ENCODE measurements around the gene FMO2. TPM values are rescaled to one million over a fixed set of nuclear protein-coding genes. Genes with fewer than 3 reads are reported as not detected.

FMO2 gene
- total and polyA plus RNA-seq, 2 of the 8 experiments (the other 6 are each of a cell fraction or from before 2014, with no cell fraction given), result not detected

- Histone ChIP-seq H3K4me3 (ENCODE audit: extremely low read depth in 1 of 4, insufficient read depth in 2 of 4, low read depth in 3 of 4, low read length in 4 of 4) (no peak overlapping the region), H3K79me2 (ENCODE audit: control insufficient read depth in 1 of 2, insufficient read depth in 2 of 2, low read length in 2 of 2) (no peaks in the 10 kb centered on the region), H2BK12ac (ENCODE audit: low read depth, low read length) (no peak overlapping the region), H4K91ac (replicated peaks; ENCODE audit: insufficient read length, low read length) (no peak overlapping the region), H3K9me3 (ENCODE audit: insufficient read depth in 2 of 2, low read depth in 1 of 2, low read length in 1 of 2) (no peaks in the 10 kb centered on the region), H2AK5ac (ENCODE audit: low read depth, low read length) (no peak overlapping the region), H4K8ac (ENCODE audit: extremely low read depth, insufficient read depth, low read length) (no peak overlapping the region), H3K4ac (replicated peaks; ENCODE audit: insufficient read length, low read depth, low read length) (no peak overlapping the region), H3K14ac (ENCODE audit: insufficient read length) (no peak overlapping the region), H3K56ac (replicated peaks; ENCODE audit: insufficient read length, low read depth, low read length) (no peak overlapping the region), H3K27ac (ENCODE audit: low read depth, low read length) (no peak overlapping the region), H3K36me3 (ENCODE audit: control insufficient read depth in 2 of 4, insufficient read depth in 4 of 4, low read length in 3 of 4) (no peaks in the 10 kb centered on the region), H3K23me2 (ENCODE audit: low read depth, low read length) (no peaks in the 10 kb centered on the region), H2BK15ac (ENCODE audit: low read length) (no peak overlapping the region), H3K23ac (ENCODE audit: insufficient read length) (no peak overlapping the region), H4K5ac (ENCODE audit: insufficient read length, low read depth, low read length) (no peak overlapping the region), H3K4me2 (ENCODE audit: insufficient read depth in 1 of 2, low read depth in 2 of 2, low read length in 2 of 2) (no peak overlapping the region), H2BK5ac (ENCODE audit: low read depth, low read length) (no peak overlapping the region), H3K27me3 (replicated peaks in 1 of 4; ENCODE audit: control insufficient read depth in 3 of 4, extremely low read depth in 1 of 4, insufficient read depth in 3 of 4, low read length in 3 of 4) (no peaks in the 10 kb centered on the region), H3K18ac (ENCODE audit: extremely low read depth, low read length) (no peak overlapping the region), H2BK20ac (ENCODE audit: low read length) (no peak overlapping the region), H3K79me1 (ENCODE audit: low read depth, low read length) (no peaks in the 10 kb centered on the region), H2AFZ (ENCODE audit: low read length) (no peak overlapping the region), H2BK120ac (replicated peaks; ENCODE audit: low read depth, low read length) (no peak overlapping the region), H4K20me1 (replicated peaks in 1 of 2; ENCODE audit: control insufficient read depth in 1 of 2, insufficient read depth in 2 of 2, low read length in 2 of 2) (no peaks in the 10 kb centered on the region), H3K9ac (replicated peaks in 1 of 4; ENCODE audit: extremely low read depth in 1 of 4, low read depth in 3 of 4, low read length in 3 of 4) (no peak overlapping the region), H3K4me1 (replicated peaks in 1 of 4; ENCODE audit: control insufficient read depth in 3 of 4, insufficient read depth in 4 of 4, low read length in 3 of 4) (peaks cover 0 to 6% (median 0%) of the 10 kb centered on the region in 4 experiments; a peak in 1 of 7 replicates)
- DNase-seq (ENCODE audit: low read depth in 1 of 2, low spot score in 2 of 2) (no peak), FAIRE-seq (no peak)
- ChIA-PET POLR2A (ENCODE audit: partially characterized antibody) (no interaction called here), CTCF (ENCODE audit: partially characterized antibody) (interaction anchor here (0.5 to 1.7 kb wide), 3 partner anchors 13 to 57 kb away, joined by 3 to 4 read pairs (median 4); no protein-coding TSS in a partner anchor)
- TF ChIP-seq, protein P1, sequence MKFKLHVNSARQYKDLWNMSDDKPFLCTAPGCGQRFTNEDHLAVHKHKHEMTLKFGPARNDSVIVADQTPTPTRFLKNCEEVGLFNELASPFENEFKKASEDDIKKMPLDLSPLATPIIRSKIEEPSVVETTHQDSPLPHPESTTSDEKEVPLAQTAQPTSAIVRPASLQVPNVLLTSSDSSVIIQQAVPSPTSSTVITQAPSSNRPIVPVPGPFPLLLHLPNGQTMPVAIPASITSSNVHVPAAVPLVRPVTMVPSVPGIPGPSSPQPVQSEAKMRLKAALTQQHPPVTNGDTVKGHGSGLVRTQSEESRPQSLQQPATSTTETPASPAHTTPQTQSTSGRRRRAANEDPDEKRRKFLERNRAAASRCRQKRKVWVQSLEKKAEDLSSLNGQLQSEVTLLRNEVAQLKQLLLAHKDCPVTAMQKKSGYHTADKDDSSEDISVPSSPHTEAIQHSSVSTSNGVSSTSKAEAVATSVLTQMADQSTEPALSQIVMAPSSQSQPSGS (IDR thresholded peaks at IDR 0.05; ENCODE audit: low read length), result no peak
- TF ChIP-seq NRF1 (IDR thresholded peaks at IDR 0.05; ENCODE audit: low read depth, low read length) (no peak), SRF (IDR thresholded peaks at IDR 0.05; ENCODE audit: low read depth, low read length) (no peak), SAP30 (IDR thresholded peaks at IDR 0.05; ENCODE audit: insufficient read depth, insufficient replicate concordance, low read length) (no peak), MAFK (IDR thresholded peaks at IDR 0.05; ENCODE audit: low read depth, low read length) (no peak), CTBP2 (IDR thresholded peaks at IDR 0.05; ENCODE audit: borderline replicate concordance, insufficient read depth, insufficient read length, low read length) (no peak), RAD21 (IDR thresholded peaks at IDR 0.05 in 1 of 2, conservative IDR thresholded peaks at IDR 0.05 in 1 of 2; ENCODE audit: low read depth in 2 of 2, low read length in 2 of 2) (no peak)
- 98% methylated on average over 2 of the region's 2 CpGs; no CpG with 5 or more reads in 1 of the 2 experiments for WGBS, 2 experiments (ENCODE audit: extremely low coverage in 1 of 2, insufficient coverage in 1 of 2, insufficient read length in 1 of 2, insufficient replicate concordance in 2 of 2, low coverage in 1 of 2, low lambda C conversion rate in 2 of 2, missing lambda C conversion rate in 1 of 2)
Measured at GRCh38 chr1:171138980-171139379, 46.1 kb upstream of the FMO2 start.

Measured in H1 (cell line).